IPS-11a (cell line): Measurements from ENCODE around the gene OSCAR.
A peak's percentile ranks its signal among the peaks of the same experiment; 100 is the strongest.
"Not testable (repeated sequence)": the region's sequence is repeated elsewhere in the genome, so short reads cannot be mapped to it uniquely, and the experiment has no call there.

ENCODE experiments used
- H3K4me3 ChIP-seq: one replicate; pipeline ENCODE4 v1.5.1; 2013; ENCODE audit warnings: low read depth, low read length, control low read depth

The OSCAR gene

DNA sequence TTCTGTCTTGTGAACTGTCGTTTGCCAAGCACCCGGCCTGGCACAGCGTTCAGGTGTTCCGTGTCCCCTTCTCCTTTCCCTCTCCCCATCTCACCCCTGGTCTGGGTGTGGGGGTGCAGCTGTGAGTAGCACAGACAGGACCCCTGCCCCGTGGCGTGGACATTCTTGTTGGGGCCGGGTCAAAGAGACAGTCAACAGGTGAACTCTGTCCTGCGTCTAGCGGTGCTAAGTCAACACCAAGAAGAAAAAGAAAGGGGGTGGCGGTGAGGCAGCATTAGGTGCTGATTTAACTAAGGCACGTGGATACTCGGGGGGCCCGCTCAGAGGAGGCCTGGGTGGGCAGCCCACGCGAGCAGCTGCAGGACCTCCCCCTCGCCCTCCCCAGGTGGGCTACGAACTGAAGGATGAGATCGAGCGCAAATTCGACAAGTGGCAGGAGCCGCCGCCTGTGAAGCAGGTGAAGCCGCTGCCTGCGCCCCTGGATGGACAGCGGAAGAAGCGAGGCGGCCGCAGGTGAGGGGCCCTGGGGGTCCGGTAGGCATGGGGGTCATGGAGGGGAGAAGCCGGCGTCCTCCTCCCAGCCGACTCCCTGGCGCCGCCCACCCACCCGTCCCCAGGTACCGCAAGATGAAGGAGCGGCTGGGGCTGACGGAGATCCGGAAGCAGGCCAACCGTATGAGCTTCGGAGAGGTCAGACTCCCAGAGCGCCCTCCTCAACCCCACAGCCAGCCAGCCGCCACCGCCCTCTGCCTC, 27.3 kb upstream of the OSCAR start:
- H3K4me3 ChIP-seq = no peak overlapping the region

DNA sequence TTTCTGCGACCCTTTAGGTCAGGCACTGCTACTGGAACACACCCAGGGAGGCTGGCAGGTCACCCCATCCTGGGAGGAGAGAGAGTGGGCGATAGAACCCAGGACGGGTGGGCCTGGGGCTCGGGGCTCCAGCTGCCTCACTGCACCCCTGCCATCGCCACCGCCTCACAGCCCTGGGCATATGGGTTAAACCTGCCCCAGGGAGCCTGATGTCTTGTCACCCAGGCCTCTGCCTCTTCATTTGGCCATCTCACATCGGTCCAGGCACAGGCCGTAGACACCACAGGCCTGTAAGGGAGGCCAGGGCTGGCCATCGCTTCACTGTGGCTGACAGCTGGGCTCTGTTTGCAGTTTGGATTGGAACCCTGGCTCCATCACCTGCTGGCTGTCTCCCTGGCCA, 25.1 kb upstream of the OSCAR start:
- no peak overlapping the region for H3K4me3 ChIP-seq

DNA sequence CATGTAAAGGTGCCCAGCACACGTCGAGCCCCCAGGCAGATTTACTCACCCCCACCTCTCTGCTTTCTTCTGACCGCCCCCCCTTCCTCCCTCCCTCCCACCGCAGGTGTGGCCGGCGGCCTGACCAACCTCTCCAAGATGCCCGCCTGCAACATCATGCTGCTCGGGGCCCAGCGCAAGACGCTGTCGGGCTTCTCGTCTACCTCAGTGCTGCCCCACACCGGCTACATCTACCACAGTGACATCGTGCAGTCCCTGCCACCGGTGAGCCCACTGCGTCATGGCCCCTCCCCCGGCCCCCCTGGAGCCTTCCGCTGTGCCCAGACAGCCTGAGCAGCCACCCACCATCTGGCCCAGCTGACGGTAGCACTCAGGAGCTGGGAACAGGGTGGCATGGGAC, 23.8 kb upstream of the OSCAR start:
- H3K4me3 ChIP-seq = no peak overlapping the region

DNA sequence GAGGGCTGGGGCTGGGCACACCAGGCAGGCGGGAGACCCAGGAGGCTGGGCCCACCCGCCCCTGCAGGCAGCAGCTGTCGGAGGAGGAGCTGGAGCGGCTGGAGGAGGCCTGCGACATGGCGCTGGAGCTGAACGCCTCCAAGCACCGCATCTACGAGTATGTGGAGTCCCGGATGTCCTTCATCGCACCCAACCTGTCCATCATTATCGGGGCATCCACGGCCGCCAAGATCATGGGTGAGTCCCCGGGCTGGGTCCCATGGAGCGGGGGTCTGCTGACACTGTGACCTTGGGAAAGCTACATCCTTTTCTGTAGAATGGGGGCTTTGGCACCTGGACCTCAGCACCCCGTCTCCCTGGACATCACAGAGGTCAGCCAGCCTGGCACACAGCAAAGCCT, 23.1 kb upstream of the OSCAR start:
- no peak overlapping the region for H3K4me3 ChIP-seq

DNA sequence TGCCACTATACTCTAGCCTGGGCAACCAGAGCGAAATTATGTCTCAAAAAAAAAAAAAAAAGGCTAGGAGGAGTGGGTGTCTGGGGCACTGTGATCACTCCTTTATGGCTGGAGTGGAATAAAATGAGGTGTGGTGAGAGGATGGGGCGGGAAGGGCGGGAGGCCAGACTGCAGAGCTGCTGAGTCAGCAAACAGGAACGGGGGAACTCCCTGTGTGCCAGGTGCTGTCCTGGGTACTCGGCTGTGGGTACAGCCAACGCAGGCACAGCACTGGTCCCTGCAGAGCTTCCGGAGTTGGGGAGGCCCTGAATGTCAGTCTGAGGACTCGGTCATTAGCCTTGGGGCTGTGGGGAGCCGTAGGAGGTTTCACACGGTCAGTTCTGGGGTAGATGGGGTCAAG, 20.7 kb upstream of the OSCAR start:
- H3K4me3 ChIP-seq = no peak overlapping the region

DNA sequence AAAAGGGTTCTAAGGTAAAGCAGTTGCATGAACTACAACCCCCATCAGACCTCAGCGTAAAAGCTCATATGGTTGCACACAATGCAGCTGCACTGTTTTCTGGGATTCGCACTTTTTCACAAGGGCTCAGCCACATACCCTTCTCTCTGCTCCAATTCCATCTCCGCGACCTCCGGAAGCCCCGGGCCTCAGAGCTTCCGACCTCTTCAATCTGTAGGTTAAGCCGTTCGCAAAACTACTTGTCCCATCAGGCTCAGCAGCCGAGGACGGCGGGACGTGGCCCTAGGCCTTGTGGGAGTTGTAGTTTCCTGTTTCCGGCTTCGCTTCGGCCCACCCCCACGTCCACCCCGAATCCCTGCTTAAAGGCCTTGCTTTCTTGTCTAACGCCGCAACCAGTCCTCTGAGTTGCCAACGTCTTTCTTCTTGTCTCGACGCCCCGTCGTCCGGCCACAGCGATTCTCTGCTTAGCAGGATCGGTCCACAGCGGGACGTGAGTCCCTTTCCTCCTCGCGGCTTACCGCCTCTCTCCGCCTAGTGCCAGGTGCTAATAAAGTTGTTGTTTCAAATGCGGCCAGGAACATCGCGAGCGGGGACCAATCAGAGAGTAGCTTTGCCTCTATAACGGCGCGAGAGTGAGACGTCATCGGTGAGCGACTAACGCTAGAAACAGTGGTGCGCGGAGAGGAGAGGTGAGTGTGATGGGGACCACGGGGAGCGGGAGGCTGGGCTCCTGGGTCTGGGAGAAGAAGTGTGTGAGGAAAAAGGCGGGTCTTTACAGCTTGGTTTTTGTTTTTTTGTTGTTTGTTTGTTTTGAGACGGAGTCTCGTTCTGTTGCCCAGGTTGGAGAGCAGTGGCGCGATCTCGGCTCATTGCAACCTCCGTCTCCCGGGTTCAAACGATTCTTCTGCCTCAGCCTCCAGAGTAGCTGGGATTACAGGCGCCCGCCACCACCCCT, 14.8 kb upstream of the OSCAR start, which contains the start of the genes PRPF31 and TFPT:
PRPF31 (plus strand) TSS at position 646 of the 955 bp plus-strand sequence. CDS start 2,525 bp downstream, outside the sequence.
TFPT (minus strand) TSS at position 549 of the 955 bp plus-strand sequence; CDS start at position 161, 388 bp downstream.
- peak within 1 kb of the TSS; percentile 95 for H3K4me3 ChIP-seq

DNA sequence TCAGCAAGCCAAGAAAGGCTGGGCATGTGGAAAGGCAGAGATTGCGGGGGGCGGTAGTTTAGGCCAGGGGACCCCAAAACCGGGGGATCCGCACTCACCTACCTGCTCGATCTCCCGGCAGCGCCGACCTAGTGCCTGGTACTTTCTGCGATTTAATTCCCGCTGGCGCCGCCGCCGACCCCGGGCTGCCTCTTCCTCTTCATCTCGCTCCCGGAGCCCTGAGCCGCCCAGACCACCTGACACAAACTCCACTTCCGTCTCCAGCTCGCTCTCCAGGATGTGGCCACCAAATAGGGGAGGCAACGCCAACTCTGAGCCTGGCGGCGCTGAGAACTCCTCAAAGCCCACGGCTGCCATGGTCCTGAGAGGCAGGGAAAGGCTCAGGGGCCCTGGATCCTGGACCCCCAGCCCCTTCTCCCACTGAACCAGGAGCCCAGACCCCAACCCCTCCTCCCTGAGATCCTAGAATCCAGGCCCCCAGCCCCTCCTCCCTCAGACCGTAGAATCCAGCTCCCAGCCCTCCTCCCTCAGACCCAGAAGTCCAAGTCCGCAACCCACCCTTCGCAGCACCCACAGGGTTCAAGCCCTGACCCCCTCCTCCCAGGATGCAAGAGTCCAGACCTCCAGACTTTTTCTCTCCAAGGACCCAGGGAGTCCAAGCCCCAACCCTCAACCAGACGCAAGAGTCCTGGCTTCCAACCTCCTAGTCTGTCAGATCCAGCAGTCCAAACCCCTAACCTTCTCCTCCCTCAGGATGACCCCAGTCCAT, 13.9 kb upstream of the OSCAR start:
- H3K4me3 ChIP-seq = peak overlapping the region; percentile 95

DNA sequence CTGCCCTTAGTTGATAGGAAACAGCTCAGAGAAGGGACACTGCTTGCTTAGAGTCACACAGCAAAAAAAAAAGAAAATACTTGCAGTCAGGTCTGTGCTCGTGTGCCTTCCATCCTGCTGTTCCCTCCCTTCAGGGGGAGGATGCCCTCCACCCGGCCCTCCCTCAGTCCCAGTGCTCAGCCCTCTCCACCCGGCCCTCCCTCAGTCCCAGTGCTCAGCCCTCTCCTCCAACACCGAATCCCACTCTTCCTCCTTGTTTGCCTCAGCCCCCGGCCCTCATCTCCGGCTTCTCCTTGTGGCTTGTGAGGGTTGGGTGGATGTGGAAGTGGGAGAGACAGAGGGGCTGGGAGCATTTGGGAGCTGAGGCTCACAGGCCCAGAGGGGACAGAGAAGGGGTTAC, 9.0 kb upstream of the OSCAR start:
- no peak overlapping the region for H3K4me3 ChIP-seq

DNA sequence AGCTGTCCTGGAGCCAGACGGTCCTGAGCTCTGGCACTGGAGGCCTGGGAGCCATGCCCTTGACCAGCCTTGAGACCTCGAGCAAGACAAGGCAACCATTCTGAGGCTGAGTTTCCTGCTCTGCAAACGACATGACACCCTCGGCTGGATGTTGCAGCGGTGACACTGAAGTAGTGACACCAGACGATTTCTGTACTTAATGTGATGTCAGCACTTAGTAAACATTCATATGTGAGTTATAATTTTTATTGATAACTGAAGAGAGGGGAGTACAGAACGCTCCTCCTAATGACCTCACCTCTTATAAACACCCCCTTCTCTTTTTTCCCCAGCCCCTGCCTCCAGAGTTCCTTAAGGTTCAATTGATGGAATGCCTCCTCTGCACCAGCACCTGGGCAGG, 7.9 kb upstream of the OSCAR start:
- H3K4me3 ChIP-seq = no peak overlapping the region

DNA sequence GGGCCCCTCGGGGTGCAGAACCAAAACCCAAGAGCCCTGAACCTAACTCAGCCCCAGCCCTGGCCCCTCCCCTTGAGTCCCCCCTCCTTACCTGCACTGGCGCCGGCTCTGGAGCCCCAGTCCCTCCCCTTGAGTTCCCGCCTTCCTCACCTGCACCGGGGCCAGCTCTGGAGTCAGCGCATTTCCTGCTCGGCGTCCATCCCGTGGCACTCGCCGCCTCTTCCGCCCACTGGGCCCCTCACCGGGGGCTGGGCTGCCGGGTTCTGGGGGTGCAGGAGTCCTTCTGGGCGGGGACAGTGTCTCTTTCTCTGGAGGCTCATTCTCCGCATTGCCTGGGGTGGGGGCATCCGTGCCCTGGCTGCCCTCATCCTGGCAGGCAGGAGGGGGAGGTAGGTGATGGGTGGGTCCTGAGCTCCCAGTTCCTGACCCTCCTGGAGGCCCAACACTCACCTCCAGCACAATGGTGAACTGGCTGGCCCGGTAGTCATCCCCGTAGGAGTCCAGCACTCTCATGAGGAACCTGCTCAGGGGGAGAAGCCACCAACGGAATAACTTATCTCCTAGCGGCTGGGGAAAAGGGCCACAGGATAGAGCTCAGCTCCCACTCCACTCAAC, 7.4 kb upstream of the OSCAR start:
- H3K4me3 ChIP-seq = no peak overlapping the region

DNA sequence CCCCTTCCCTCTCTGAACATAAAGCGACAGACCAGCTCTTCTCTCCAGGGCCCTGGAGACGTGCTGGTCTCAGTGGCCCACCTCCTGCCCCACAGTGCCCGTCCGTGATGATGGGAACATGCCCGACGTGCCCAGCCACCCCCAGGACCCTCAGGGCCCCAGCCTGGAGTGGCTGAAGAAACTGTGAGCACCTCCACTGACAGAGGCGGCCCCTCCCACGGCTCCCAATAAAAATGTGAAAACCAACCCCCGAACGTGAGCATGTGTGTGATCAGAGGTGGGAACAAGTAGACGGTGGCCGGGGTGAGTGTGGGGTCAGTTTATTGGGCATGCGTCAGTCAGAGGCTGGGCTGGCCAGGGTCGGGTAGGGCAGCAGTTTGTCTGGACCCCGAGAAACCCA, 6.1 kb upstream of the OSCAR start:
- H3K4me3 ChIP-seq = no peak overlapping the region

DNA sequence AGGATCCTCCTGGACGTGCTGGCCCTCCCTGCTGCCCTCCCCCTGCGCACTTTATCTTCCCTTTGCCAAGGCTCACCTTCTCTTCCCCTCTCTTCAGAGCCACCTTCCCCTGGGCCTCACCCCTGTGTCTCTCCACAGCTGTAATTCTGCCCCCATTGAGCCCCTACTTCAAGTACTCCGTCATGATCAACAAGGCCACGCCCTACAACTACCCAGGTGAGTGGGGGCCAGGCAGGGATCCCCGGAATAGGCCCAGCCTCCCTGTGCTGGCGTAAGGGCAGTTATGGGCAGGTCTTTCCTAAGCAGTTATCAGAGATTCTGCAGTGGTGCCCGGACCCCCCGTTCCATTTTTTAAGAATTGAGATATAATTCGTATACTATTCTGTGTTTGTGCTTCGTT, 5.2 kb upstream of the OSCAR start:
- no peak overlapping the region for H3K4me3 ChIP-seq

DNA sequence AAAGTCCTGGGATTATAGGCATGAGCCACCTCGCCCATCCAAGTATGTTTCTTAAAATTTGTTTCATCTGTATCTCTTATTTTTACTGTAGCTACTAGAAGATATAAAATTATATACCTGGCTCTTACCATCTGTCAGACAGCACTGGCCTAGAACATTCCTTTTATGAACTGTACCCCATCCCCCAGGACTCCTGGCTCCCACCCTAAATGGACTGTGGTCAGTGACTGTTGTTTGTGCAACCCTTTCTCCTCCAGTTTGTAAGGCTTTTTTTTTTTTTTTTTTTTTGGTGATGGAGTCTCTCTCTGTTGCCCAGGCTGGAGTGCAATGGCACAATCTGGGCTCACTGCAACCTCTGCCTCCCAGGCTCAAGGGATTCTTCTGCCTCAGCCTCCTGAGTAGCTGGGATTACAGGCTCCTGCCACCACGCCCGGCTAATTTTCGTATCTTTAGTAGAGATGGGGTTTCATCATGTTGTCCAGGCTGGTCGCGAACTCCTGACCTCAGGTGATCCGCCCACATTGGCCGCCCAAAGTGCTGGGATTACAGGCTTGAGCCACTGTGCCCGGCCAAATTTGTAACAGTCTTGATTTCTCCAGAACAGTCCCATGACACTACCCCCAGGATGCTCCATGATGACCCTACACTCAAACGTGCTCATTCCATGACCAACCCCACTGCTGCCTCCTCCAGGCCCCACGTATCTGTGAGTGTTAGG, 4.6 kb upstream of the OSCAR start:
- no peak overlapping the region for H3K4me3 ChIP-seq

DNA sequence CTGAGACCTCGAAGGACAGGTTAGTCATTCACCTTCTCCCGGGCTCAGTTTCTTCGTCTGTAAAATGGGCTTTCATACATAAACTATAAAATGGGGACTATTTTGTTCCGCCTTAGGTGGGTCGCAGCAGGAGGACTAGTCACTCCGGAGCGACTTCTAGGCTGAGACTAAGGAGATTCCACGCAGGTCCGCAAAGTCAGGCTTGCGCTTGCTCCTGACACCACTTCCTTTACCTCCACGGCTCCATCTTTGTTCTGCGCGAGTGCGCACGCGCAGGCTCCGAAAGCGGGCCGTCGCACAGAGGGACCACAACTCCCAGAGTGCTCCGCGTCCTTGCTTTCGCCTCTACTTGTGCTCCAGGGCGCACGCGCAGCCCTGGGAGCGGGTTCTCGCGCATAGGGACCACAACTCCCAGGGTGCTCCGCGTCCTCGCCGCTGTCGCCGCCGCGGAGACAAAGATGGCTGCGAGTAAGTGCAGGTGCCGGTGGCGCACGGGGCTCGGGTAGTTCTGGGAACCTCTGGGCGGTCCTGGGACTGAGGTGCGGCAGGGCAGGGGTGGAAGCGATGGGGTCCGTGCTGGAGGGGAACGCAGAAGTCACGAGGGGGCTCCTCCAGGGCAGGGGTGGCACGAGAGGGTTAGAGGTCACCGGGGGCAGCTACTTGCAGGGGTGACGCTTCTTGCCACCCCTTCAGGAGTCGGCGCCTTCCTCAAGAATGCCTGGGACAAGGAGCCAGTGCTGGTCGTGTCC, 2.0 kb upstream of the OSCAR start, which contains the start of gene NDUFA3:
NDUFA3 (plus strand) TSS at position 435 of the 749 bp plus-strand sequence; CDS start at position 459, 24 bp downstream.
- H3K4me3 ChIP-seq = peak within 1 kb of the TSS; percentile 82

DNA sequence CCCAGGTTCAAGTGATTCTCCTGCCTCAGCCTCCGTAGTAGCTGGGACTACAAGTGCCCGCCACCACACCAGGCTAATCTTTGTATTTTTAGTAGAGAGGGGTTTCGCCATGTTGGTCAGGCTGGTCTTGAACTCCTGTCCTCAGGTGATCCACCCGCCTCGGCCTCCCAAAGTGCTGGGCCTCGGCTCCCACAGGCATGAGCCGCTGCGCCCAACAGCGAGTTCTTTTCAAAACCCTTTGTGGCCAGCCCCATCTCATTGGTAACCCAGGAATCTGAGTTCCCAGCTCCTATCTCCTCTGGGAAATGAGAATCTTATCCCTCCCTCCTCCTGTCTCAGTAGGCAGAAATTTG, 724 bp downstream of the OSCAR start:
- H3K4me3 ChIP-seq = not testable (repeated sequence)

DNA sequence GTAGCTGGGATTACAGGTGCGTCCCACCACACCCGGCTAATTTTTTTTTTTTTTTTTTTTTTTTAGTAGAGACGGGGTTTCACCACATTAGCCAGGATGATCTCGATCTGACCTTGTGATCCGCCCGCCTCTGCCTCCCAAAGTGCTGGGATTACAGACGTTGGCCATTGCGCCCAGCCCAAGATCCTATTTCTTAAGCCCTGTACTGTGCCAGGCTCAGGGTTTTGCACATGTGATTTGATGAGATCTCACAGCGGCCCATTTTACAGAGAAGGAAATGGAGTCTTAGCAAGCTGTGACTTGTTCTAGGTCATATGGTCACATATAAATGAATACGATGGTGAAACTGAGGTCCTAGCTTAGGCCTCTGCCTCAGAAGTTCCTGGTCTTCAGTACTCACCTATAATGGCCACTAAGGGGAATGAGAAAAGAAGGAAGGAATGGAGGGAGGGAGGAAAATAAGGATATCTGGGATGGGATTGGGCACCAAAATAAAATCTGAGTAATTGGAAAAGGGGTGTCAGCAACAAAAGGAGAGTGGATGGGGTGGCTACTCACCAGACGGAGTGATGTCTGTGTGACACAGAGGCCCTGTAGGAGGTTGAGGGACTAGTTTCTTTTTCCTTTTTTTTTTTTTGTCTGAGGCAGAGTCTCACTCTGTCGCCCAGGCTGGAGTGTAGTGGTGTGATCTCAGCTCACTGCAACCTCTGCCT, 1.3 kb downstream of the OSCAR start:
- no peak overlapping the region for H3K4me3 ChIP-seq

DNA sequence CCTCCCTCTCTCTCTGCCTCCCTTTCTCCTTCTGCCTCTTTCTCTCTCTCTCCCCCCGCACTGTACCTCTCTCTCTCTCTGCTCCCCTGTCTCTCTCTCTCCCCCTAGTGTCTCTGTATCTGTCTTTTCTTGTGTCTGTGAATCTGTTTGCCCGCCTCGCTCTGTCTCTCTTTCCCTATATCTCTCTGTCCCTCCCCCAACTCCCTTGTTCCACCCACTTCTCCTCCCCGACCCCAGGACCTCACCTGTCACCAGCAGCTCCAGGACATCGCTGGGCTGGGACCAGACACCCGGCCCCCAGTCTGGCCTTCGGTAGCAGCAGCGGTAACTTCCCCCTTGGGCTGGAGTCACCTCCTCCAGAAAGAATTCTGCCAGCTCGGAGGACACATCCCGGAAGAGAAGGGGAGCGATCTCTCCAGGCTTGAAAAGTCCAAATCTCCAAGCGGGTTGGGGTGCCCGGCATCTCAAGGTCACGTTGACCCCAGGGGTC, 3.9 kb downstream of the OSCAR start:
- H3K4me3 ChIP-seq = no peak overlapping the region

DNA sequence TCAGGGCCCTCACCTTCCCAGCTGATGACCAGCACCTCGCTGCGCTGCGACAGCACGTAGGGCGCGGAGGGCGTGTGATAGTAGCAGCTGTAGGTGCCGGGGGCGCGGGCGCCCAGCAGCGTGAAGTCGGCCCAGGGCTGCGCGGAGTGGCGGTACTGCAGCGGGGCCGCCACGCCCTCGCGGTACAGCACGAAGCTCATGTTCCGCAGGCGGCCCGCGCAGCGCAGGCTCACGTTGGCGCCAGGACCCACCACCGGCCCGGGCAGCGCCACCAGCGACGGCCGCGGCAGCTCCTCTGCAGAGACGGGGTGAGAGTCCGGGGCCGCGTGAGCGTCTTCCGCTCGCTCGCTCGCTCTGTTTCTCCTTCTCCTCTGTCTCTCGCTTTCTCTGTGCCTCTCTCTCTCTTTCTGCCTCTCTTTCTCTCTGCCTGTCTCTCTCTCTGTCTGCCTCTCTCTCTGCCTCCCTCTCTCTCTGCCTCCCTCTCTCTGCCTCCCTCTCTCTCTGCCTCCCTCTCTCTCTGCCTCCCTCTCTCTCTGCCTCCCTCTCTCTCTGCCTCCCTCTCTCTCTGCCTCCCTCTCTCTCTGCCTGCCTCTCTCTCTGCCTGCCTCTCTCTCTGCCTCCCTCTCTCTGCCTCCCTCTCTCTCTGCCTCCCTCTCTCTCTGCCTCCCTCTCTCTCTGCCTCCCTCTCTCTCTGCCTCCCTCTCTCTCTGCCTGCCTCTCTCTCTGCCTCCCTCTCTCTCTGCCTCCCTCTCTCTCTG, 4.6 kb downstream of the OSCAR start:
- H3K4me3 ChIP-seq = peak overlapping the region; percentile 39
